T-helper 2 cell treated with Interferon-gamma antibody and Interleukin-4, amounts not matched to agents 5 μg/mL and 100 μg/mL, for 36 hours (primary cell): Measurements from ENCODE around the gene TRIL.

Experiments
- DNase-seq: peaks from one replicate; pipeline ENCODE4 v3.0.0; 2021; ENCODE audit warnings: low spot score
- H3K27ac Mint-ChIP-seq: one replicate; pipeline ENCODE4 v1.8.0; 2021; ENCODE audit warnings: mild to moderate bottlenecking, mixed read lengths
- H3K27me3 Mint-ChIP-seq: one replicate; pipeline ENCODE4 v1.8.0; 2021; ENCODE audit warnings: low read depth, mixed read lengths
- H3K36me3 Mint-ChIP-seq: one replicate; pipeline ENCODE4 v1.8.0; 2021; ENCODE audit warnings: low read depth, mixed read lengths
- H3K4me1 Mint-ChIP-seq: one replicate; pipeline ENCODE4 v1.8.0; 2021; ENCODE audit warnings: low read depth, mixed read lengths
- H3K4me3 Mint-ChIP-seq: one replicate; pipeline ENCODE4 v1.8.0; 2022; ENCODE audit warnings: mild to moderate bottlenecking, moderate library complexity, mixed read lengths
- H3K9me3 Mint-ChIP-seq: one replicate; pipeline ENCODE4 v1.8.0; 2021; ENCODE audit warnings: mixed read lengths

The TRIL gene

DNA sequence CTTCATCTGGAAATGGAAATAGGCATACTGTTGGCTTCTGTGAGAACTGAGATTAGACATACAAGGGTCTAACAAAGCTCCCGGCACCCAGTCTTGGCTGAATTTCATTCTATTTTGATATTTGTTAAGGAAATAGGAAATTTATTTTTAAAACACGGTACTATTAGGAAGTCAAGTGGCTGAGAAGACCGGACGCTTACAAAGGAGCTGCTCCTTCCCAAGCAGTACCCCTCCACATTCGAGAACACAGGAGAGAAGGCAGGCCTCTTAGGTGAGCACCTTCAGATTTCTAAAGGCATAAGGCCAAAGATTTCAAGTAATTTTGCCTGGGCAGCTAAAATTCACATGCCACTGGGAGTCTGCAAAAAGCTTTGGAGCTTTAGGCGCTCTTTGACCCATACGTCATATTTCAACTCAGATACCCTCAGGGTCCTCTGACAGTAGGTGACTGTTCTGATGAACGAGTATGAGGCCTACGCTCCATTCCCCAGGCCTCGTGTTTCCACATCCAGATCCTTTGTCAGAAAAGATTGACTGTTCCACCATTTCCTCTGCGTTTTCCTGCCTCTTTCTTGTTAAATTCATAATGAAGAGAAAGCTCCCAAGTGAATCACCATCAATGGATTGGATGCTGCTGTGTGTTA is 17.3 kb downstream of the TRIL start:
- H3K9me3 Mint-ChIP-seq = no peaks in the 10 kb centered on the region
- peaks cover 12% of the 10 kb centered on the region for H3K27me3 Mint-ChIP-seq
- H3K4me3 Mint-ChIP-seq = no peak overlapping the region

DNA sequence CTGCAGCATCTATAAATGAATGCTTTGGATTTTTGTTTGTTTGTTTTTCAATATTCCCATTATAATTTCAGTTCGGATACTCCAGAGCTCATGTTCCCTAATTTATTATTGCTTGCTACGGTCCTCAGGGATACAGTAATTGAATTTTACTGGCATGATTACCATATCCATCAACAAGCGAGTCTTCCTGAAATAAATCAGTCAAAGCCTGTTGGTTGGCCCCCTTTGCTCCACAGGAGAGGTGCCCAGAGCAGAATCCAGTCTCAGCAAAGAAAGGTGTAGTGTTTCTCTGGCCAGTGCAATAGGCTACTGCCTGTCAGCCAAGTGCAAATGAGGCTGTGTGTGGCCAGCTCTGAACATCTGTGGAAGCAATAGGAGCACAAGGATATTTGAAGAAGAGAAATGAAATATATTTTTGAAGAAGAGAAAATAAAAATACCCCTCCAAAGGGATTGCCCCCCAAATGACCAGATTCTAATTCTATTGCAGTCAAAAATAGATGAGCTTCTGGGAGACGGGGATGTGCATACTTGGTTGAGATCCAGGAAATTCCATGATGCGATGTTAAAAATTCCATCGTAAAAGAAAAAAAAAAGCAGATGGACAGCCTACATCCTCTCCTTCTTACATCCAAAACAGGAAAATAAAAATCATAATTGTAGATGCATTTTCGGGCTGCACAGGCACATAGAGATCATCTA is 18.1 kb downstream of the TRIL start:
- Mint-ChIP-seq H3K4me3 (no peak overlapping the region), H3K27ac (no peak overlapping the region), H3K4me1 (no peaks in the 10 kb centered on the region), H3K9me3 (no peaks in the 10 kb centered on the region), H3K36me3 (no peaks in the 10 kb centered on the region), H3K27me3 (peaks cover 11% of the 10 kb centered on the region)
- DNase-seq = no peak

More for the DNA sequence above, 17.3 kb downstream of the TRIL start:
- Mint-ChIP-seq H3K4me1 (no peaks in the 10 kb centered on the region), H3K36me3 (no peaks in the 10 kb centered on the region), H3K27ac (no peak overlapping the region)
- no peak for DNase-seq

DNA sequence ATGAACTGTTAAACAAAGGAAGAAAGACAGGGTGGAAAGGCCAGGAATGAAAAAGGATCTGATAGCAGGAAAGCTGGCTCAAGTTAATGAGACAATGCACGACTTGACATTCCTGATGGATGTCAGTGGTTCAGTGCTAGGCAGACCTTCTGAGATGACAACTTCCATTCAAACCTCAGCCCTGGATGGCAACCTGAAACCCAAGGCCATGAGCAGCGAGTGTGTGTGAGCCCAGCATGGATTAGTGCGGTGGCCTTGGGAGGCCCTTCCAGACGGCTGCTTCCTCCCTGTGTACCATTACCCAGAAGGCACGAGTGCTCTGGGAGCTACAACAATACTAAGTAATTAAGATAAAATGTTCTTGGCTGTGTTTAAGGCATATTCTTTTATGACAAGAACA is 18.8 kb downstream of the TRIL start:
- DNase-seq = no peak
- H3K36me3 Mint-ChIP-seq = no peaks in the 10 kb centered on the region
- H3K4me1 Mint-ChIP-seq = no peaks in the 10 kb centered on the region
- no peaks in the 10 kb centered on the region for H3K9me3 Mint-ChIP-seq
- no peak overlapping the region for H3K27ac Mint-ChIP-seq
- no peak overlapping the region for H3K4me3 Mint-ChIP-seq
- peaks cover 8% of the 10 kb centered on the region for H3K27me3 Mint-ChIP-seq

DNA sequence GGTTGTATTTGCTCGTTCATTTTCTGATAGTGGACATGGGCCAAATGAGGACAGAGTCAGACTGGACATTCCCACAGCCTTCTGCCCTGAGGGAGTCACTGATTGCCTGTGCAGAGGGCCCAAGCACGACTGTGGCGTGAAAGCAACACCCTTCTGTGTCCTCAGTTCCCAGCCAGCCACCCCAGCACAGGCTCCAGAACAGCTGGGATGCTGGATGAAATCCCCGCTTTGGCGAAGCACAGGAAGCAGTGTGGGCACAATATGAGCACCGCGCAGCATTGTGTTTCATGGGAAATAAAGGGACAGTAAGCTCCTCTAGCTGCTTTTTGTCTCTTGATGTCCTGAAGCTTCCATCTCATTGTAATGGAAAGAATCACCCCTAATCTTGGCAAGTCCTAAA is 20.5 kb downstream of the TRIL start:
- no peak for DNase-seq
- no peaks in the 10 kb centered on the region for H3K4me1 Mint-ChIP-seq
- H3K36me3 Mint-ChIP-seq = no peaks in the 10 kb centered on the region
- no peaks in the 10 kb centered on the region for H3K9me3 Mint-ChIP-seq
- peaks cover 2% of the 10 kb centered on the region for H3K27me3 Mint-ChIP-seq
- no peak overlapping the region for H3K27ac Mint-ChIP-seq
- no peak overlapping the region for H3K4me3 Mint-ChIP-seq

DNA sequence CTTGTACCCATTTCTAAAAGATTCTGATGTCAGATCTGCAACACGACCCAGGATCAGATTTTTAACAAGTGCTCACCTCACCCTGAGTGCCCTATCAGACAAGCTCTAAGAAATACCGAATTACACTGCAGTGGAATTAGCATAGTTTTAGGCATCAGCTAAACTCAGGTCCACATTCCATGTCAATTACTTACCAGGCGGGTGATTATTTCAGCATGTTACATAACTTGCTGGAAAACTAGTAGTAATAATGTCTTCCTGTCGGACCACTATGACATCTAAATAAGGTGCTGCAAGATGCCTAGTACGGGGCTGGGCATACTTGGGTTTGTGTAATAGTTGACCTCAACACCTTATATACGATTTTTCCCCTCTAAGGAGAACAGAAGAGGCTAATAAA is 21.0 kb downstream of the TRIL start:
- Mint-ChIP-seq H3K4me3 (no peak overlapping the region), H3K27ac (no peak overlapping the region), H3K9me3 (no peaks in the 10 kb centered on the region), H3K4me1 (no peaks in the 10 kb centered on the region), H3K36me3 (no peaks in the 10 kb centered on the region), H3K27me3 (peaks cover 2% of the 10 kb centered on the region)
- DNase-seq = no peak

DNA sequence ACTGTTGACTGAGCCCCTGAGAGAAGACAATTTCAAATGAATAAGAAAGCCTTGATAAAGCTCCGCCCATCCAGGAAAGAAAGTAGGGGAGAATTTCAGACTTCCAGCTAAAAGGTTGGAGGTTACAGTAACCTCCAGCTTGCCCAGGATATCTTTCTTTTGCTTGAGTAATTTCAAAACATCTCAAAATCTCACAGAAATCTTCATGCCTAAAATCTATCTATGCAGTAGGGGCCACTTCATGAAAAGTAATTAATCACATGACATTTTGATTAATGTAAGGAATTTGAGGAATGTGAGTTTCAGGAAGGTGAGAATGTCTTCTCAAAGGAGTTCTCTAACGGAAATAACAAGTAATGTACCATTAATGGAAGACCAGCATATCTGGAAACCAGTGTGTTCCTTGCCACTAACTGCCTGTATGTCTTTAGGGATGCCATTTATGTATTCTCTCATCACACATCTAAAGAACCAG is 24.2 kb downstream of the TRIL start:
- H3K36me3 Mint-ChIP-seq = no peaks in the 10 kb centered on the region
- no peak overlapping the region for H3K27ac Mint-ChIP-seq
- H3K4me3 Mint-ChIP-seq = no peak overlapping the region
- no peaks in the 10 kb centered on the region for H3K9me3 Mint-ChIP-seq
- H3K27me3 Mint-ChIP-seq = peaks cover 5% of the 10 kb centered on the region
- no peak for DNase-seq
- H3K4me1 Mint-ChIP-seq = no peaks in the 10 kb centered on the region

DNA sequence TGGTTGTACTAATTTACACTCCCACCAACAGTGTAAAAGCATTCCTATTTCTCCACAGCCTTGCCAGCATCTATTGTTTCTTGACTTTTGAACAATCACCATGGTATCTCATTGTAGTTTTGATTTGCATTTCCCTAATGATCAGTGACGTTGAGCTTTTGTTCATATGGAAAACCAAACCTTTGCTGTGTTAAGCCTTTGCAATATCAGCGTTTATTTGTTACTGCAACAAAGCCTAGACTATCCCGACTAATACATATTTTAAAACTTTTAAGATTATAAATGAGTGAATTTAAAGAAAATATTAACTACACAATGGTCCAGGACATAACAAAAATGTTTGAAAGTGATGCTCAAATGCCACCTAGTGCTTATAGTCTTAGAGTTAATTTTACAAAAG is 26.6 kb downstream of the TRIL start:
- H3K9me3 Mint-ChIP-seq = no peaks in the 10 kb centered on the region
- H3K27me3 Mint-ChIP-seq = peaks cover 12% of the 10 kb centered on the region
- H3K36me3 Mint-ChIP-seq = no peaks in the 10 kb centered on the region
- peaks cover 8% of the 10 kb centered on the region for H3K4me1 Mint-ChIP-seq
- no peak overlapping the region for H3K4me3 Mint-ChIP-seq
- no peak for DNase-seq
- no peak overlapping the region for H3K27ac Mint-ChIP-seq

DNA sequence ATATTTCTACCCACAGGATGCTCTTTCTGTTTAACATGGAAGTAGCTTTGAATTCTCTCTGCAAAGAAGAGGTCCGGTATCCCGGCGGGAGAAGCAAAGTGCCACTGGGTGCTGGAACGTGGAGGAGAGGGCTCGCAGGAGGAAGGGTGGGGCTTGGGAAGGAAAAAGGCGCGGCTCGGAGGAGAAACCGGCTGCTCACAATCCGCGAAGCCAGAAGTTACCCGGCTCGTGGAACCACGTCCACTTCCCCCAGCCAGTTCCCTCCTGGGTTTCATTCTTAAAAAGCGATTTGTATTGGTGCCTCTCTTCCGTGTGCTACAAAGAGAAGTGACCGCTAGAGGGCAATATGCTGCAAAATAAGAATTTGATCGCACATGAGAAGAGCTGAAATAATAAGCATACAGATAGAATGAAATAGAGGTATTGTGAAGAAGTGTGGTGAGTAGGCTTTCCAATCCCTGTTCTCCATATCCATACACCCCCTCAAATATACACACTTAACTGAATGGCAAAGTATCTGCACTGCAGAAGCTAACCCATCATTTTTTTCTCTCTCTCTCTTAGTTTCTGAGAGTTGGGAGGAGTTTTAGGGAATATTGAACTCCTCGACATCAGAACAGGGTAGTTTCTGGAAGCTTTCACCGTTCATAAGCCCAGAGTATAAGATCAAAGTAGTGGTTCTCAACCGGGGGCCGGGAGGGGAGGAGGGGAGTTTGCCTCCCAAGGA is 31.1 kb downstream of the TRIL start:
- H3K36me3 Mint-ChIP-seq = no peaks in the 10 kb centered on the region
- peak overlapping the region; percentile 83 for H3K4me3 Mint-ChIP-seq
- H3K4me1 Mint-ChIP-seq = peaks cover 10% of the 10 kb centered on the region
- peak; percentile 35 for DNase-seq
- H3K9me3 Mint-ChIP-seq = no peaks in the 10 kb centered on the region
- peaks cover 37% of the 10 kb centered on the region for H3K27me3 Mint-ChIP-seq
- no peak overlapping the region for H3K27ac Mint-ChIP-seq

DNA sequence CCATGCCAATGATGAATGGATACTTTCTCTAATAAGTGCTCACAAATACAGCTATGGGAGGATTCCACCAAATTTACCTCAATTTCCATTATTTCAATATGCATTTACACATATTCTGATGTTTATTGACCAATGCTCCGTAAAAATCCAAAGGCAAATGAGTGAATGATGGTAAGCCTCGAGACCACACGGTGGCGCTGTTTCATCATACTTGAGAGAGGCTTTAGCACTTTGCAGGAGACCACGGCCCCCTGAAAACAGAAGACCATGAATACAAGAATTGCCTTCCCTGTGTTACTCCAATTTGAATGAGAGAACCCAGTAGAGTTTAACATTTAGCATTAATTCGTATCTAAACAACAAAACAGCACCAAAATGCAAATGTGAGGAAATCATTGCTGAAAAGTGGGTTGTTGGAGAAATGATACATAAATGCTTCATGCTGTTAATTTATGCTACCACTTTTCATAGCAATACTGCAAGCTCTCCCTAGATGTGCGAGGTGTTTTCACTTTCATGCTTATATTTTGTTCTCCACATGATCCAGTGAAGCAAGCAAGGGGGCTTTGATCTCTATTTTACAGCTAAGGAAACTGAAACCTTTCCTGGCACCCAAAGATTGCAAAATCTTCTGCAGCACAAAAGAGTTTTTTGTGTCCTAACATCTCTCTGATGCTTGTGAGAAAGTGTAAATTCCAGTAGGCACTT is 35.4 kb downstream of the TRIL start:
- H3K4me3 Mint-ChIP-seq = no peak overlapping the region
- DNase-seq = peak; percentile 11
- no peak overlapping the region for H3K27ac Mint-ChIP-seq
- H3K27me3 Mint-ChIP-seq = peaks cover 34% of the 10 kb centered on the region
- H3K36me3 Mint-ChIP-seq = no peaks in the 10 kb centered on the region
- peaks cover 10% of the 10 kb centered on the region for H3K4me1 Mint-ChIP-seq
- H3K9me3 Mint-ChIP-seq = no peaks in the 10 kb centered on the region

DNA sequence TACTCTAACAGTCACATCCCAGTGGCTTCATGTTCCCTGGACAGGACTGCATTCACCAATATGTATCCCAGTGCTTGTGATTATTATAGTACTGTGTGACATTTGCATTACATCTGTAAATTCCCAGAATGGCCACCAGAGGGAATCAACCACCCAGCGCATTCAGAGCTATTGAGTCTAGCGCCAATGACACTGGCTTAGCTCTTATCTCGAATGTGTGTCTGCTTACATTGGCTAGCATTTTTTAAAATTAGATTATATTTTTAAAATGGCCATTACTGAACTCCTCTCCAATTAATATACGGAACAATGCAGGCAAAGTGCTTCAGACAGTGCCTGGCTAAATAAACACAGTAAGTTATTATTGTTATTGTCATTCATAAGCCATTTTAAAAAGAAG is 36.3 kb downstream of the TRIL start:
- DNase-seq = no peak
- H3K9me3 Mint-ChIP-seq = no peaks in the 10 kb centered on the region
- H3K27ac Mint-ChIP-seq = no peak overlapping the region
- H3K36me3 Mint-ChIP-seq = no peaks in the 10 kb centered on the region
- H3K27me3 Mint-ChIP-seq = peaks cover 29% of the 10 kb centered on the region
- H3K4me1 Mint-ChIP-seq = peaks cover 4% of the 10 kb centered on the region
- no peak overlapping the region for H3K4me3 Mint-ChIP-seq

DNA sequence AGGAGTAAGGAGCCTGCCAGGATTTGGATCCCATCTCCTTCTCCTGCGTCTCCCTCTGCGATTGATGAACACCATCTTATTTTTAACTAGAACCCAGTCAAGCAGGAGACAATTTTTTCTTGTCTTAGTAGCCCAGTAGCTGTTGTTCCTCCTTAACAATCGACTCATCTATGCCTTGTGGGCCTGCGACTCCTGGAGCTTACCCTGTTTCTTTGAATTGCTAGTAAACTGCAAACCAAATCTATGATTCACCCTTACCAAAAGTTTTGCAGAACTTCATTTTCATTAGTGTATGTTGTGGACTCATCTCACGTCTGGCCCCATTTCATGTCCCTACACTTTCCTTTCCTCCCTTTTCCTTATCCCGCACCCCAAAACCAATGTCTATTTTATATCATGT is 37.7 kb downstream of the TRIL start:
- Mint-ChIP-seq H3K4me3 (no peak overlapping the region), H3K4me1 (no peaks in the 10 kb centered on the region), H3K27ac (no peak overlapping the region), H3K9me3 (no peaks in the 10 kb centered on the region), H3K27me3 (peaks cover 15% of the 10 kb centered on the region), H3K36me3 (no peaks in the 10 kb centered on the region)
- no peak for DNase-seq

DNA sequence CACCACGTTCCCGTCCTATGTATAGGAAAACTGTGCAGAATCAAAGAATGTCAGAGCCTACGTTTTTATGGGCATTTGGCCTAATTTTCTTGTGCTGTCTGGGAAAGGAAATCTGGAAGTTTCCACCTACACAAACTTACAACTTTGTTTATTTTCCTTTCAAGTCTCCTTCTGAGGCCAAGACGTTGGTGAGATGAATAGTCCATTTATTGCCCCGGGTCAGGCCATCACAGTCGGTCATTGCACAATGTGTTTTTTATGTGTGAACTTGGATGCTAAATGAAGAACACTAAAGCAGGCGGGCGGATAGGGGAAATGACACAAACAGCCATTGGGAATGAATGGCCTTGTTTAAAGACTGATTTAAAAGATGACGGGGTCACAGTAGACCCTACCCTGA is 38.6 kb downstream of the TRIL start:
- DNase-seq = no peak
- no peak overlapping the region for H3K27ac Mint-ChIP-seq
- no peaks in the 10 kb centered on the region for H3K36me3 Mint-ChIP-seq
- H3K9me3 Mint-ChIP-seq = no peaks in the 10 kb centered on the region
- H3K4me3 Mint-ChIP-seq = no peak overlapping the region
- no peaks in the 10 kb centered on the region for H3K4me1 Mint-ChIP-seq
- peaks cover 10% of the 10 kb centered on the region for H3K27me3 Mint-ChIP-seq

DNA sequence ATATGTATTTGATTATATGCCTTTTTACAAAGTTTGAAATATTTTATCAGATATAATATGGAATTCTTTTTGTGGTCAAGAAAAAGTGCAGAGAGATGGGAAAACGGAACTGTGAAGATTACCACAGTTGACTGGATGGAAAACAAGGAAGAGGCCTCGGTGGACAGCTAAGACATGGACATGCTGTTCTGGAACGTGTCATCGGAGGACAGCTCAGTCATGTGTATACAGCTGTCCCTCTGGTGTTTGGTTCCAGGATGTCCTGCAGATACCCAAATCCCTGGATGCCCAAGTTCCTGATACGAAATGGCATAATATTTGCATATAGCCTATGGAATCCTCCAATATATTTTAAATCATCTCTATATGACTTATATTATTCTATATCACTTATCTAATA is 49.4 kb downstream of the TRIL start:
- no peaks in the 10 kb centered on the region for H3K36me3 Mint-ChIP-seq
- no peaks in the 10 kb centered on the region for H3K4me1 Mint-ChIP-seq
- no peak for DNase-seq
- H3K27me3 Mint-ChIP-seq = no peaks in the 10 kb centered on the region
- no peak overlapping the region for H3K27ac Mint-ChIP-seq
- H3K9me3 Mint-ChIP-seq = peaks cover 6% of the 10 kb centered on the region
- no peak overlapping the region for H3K4me3 Mint-ChIP-seq

DNA sequence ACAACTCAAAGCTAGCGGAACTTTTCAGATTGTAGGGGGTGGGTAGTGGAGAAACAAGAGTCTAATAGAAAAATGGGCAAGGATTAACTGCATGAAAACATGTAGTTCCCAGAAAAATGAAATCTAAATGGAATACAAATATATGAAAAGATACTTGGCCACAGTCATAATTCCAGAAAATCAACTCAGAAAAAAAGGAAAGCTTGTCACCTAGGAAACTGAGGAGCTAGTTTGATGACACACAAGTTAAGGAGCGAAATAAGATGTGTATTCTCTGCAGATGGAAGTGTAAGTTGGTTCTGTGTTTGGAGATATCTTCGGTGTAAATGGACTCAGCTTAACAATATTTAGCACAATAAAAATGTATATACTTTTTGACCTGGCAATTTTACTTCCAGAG is 52.7 kb downstream of the TRIL start:
- no peak for DNase-seq
- H3K9me3 Mint-ChIP-seq = no peaks in the 10 kb centered on the region
- H3K27me3 Mint-ChIP-seq = peaks cover 2% of the 10 kb centered on the region
- no peaks in the 10 kb centered on the region for H3K4me1 Mint-ChIP-seq
- no peak overlapping the region for H3K27ac Mint-ChIP-seq
- no peak overlapping the region for H3K4me3 Mint-ChIP-seq
- no peaks in the 10 kb centered on the region for H3K36me3 Mint-ChIP-seq
